ENCODE measurements around the gene NEDD1. TPM values are rescaled to one million over a fixed set of nuclear protein-coding genes. Genes with fewer than 3 reads are reported as not detected.

NEDD1 gene
- total RNA-seq, 1 experiment from 2014 or later: 17.2 TPM

- Histone ChIP-seq H3K4me2 (ENCODE audit: insufficient read depth, insufficient read length, low read length) (no peak overlapping the region), H4K91ac (ENCODE audit: insufficient read length, low read depth, low read length) (no peak overlapping the region), H4K20me1 (ENCODE audit: control insufficient read depth, insufficient read depth, insufficient read length) (no peaks in the 10 kb centered on the region), H2BK5ac (ENCODE audit: insufficient read length, low read length) (no peak overlapping the region), H4K8ac (replicated peaks; ENCODE audit: insufficient read length, low read depth, low read length) (no peak overlapping the region), H2BK120ac (ENCODE audit: low read depth, low read length, poor library complexity, severe bottlenecking) (no peak overlapping the region), H3K56ac (ENCODE audit: insufficient read length, low read depth, low read length) (no peak overlapping the region), H3K9me3 (ENCODE audit: control insufficient read depth, low read depth, low read length) (no peaks in the 10 kb centered on the region), H3K27me3 (ENCODE audit: insufficient read depth, low read length) (no peaks in the 10 kb centered on the region), H2AK5ac (ENCODE audit: insufficient read length, low read length) (no peak overlapping the region), H3K27ac (ENCODE audit: insufficient read length, low read depth, low read length) (no peak overlapping the region), H3K79me1 (ENCODE audit: insufficient read depth, low read depth, low read length, poor library complexity, severe bottlenecking) (no peaks in the 10 kb centered on the region), H2BK20ac (ENCODE audit: low read depth, low read length, poor library complexity, severe bottlenecking) (no peak overlapping the region), H3K4ac (ENCODE audit: low read depth, low read length) (no peak overlapping the region), H3K18ac (ENCODE audit: insufficient read length, low read depth, low read length) (no peak overlapping the region), H2AFZ (ENCODE audit: low read length) (no peak overlapping the region), H3T11ph (ENCODE audit: low read length) (no peak overlapping the region), H3K14ac (ENCODE audit: insufficient read depth, low read length) (no peak overlapping the region), H3K23ac (ENCODE audit: insufficient read length, low read depth, low read length) (no peak overlapping the region), H3K9ac (ENCODE audit: extremely low read depth, insufficient read length, low read length) (no peak overlapping the region), H3K79me2 (ENCODE audit: insufficient read depth, low read length) (no peaks in the 10 kb centered on the region), H2BK12ac (ENCODE audit: insufficient read length, low read depth, low read length) (no peak overlapping the region), H2BK15ac (ENCODE audit: low read depth, low read length) (no peak overlapping the region), H4K5ac (ENCODE audit: insufficient read length, low read depth, low read length) (no peak overlapping the region), H3K4me1 (ENCODE audit: insufficient read depth, low read length) (no peaks in the 10 kb centered on the region), H3K23me2 (ENCODE audit: insufficient read length, low read depth, low read length, poor library complexity, severe bottlenecking) (no peaks in the 10 kb centered on the region)
- Mint-ChIP-seq H3K27ac (peak overlapping the region in 1 of 3 experiments; percentile 17; a peak in 1 of 7 replicates), H3K27me3 (ENCODE audit: low read depth) (no peaks in the 10 kb centered on the region), H3K4me1 (no peaks in the 10 kb centered on the region), H3K36me3 (ENCODE audit: insufficient read depth in 1 of 3, low read depth in 3 of 3) (peaks cover 12 to 33% (median 17%) of the 10 kb centered on the region in 3 experiments), H3K4me3 (no peak overlapping the region), H3K9me3 (peaks cover 3% of the 10 kb centered on the region in 2 experiments; a peak in 4 of 5 replicates)
- no peak for TF ChIP-seq CTCF (conservative IDR thresholded peaks at IDR 0.05)
- no peak for DNase-seq
- no CpG with 5 or more reads among the region's 2 CpGs for WGBS (ENCODE audit: extremely low coverage, insufficient read length, low lambda C conversion rate)
Observed at GRCh38 chr12:96948782-96949181, 41.7 kb downstream of the NEDD1 start.

Data from H9 (cell line).